Lower leg skin (tissue), 3 donors: ENCODE data around the gene CD274.
"Not testable (repeated sequence)": the region's sequence is repeated elsewhere in the genome, so short reads cannot be mapped to it uniquely, and the experiment has no call there.

Experiments
- POLR2A ChIP-seq, 2 donors: fragments of 450-650 bp; IDR thresholded peaks; one replicate each; pipeline ENCODE4 v1.6.1; 2016 to 2017; ENCODE audit warnings: antibody characterized with exemption in 2 of 2, mild to moderate bottlenecking in 1 of 2, moderate library complexity in 1 of 2
- TF ChIP-seq, protein P1 (sequence below), 3 donors: fragments of 450-650 bp; IDR thresholded peaks; one replicate each; pipeline ENCODE4 v1.5.1; 2016; ENCODE audit warnings: antibody characterized with exemption in 3 of 3, mild to moderate bottlenecking in 3 of 3, moderate library complexity in 2 of 3

DNA sequence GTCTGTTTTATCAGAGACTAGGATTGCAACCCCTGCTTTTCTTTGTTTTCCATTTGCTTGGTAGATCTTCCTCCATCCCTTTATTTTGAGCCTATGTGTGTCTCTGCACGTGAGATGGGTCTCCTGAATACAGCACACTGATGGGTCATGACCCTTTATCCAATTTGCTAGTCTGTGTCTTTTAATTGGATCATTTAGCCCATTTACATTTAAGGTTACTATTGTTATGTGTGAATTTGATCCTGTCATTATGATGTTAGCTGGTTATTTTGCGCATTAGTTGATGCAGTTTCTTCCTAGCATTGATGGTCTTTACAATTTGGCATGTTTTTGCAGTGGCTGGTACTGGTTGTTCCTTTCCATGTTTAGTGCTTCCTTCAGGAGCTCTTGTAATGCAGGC is 25.3 kb downstream of the CD274 start:
- TF ChIP-seq, protein P1, sequence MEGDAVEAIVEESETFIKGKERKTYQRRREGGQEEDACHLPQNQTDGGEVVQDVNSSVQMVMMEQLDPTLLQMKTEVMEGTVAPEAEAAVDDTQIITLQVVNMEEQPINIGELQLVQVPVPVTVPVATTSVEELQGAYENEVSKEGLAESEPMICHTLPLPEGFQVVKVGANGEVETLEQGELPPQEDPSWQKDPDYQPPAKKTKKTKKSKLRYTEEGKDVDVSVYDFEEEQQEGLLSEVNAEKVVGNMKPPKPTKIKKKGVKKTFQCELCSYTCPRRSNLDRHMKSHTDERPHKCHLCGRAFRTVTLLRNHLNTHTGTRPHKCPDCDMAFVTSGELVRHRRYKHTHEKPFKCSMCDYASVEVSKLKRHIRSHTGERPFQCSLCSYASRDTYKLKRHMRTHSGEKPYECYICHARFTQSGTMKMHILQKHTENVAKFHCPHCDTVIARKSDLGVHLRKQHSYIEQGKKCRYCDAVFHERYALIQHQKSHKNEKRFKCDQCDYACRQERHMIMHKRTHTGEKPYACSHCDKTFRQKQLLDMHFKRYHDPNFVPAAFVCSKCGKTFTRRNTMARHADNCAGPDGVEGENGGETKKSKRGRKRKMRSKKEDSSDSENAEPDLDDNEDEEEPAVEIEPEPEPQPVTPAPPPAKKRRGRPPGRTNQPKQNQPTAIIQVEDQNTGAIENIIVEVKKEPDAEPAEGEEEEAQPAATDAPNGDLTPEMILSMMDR (IDR thresholded peaks at IDR 0.05): not testable (repeated sequence)
- not testable (repeated sequence) for TF ChIP-seq POLR2A (IDR thresholded peaks at IDR 0.05)
